ENCODE results near the gene PIGZ. TPM values are rescaled to one million over a fixed set of nuclear protein-coding genes. Genes with fewer than 3 reads are reported as not detected.

PIGZ gene
- total RNA-seq, 1 experiment from 2014 or later = 0.15 TPM

DNA sequence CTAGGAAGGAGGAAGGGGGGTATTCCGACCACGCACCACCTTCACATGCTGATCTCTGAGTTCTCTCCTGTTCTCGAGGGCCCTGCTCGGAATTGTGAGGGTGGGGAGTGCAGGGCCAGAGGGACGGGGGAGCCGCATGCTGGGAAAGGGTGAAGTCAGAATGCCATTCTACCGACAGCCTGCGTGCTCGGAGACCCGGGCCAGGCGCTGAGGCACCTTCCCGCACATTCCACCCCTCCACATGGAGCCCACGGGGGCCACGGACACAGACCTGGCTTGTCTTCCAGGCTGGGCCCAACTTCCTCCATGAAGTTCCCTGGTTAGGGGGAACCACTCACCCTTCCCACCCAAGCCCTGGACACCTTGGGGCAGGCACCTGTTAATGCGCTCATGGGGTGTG is 28.7 kb upstream of the PIGZ start:
- H3K4me2 ChIP-seq (ENCODE audit: insufficient read depth, insufficient read length, low read length) = no peak overlapping the region
- H2AFZ ChIP-seq (ENCODE audit: low read length) = no peak overlapping the region
- H4K5ac ChIP-seq (ENCODE audit: insufficient read length, low read depth, low read length) = no peak overlapping the region
- H3K18ac ChIP-seq (ENCODE audit: insufficient read length, low read depth, low read length) = no peak overlapping the region
- no peaks in the 10 kb centered on the region for H3K36me3 Mint-ChIP-seq (ENCODE audit: insufficient read depth in 1 of 3, low read depth in 3 of 3)
- no peak overlapping the region for H3K56ac ChIP-seq (ENCODE audit: insufficient read length, low read depth, low read length)
- H3K27me3 Mint-ChIP-seq (ENCODE audit: low read depth) = peaks cover 3% of the 10 kb centered on the region; the same call in 1 of the 2 replicates
- H4K91ac ChIP-seq (ENCODE audit: insufficient read length, low read depth, low read length) = no peak overlapping the region
- H3K23ac ChIP-seq (ENCODE audit: insufficient read length, low read depth, low read length) = no peak overlapping the region
- peak; percentile 22 for DNase-seq
- no peak overlapping the region for H3K4me3 Mint-ChIP-seq
- H2BK5ac ChIP-seq (ENCODE audit: insufficient read length, low read length) = no peak overlapping the region
- no peak overlapping the region for H3T11ph ChIP-seq (ENCODE audit: low read length)
- TF ChIP-seq, protein P1, sequence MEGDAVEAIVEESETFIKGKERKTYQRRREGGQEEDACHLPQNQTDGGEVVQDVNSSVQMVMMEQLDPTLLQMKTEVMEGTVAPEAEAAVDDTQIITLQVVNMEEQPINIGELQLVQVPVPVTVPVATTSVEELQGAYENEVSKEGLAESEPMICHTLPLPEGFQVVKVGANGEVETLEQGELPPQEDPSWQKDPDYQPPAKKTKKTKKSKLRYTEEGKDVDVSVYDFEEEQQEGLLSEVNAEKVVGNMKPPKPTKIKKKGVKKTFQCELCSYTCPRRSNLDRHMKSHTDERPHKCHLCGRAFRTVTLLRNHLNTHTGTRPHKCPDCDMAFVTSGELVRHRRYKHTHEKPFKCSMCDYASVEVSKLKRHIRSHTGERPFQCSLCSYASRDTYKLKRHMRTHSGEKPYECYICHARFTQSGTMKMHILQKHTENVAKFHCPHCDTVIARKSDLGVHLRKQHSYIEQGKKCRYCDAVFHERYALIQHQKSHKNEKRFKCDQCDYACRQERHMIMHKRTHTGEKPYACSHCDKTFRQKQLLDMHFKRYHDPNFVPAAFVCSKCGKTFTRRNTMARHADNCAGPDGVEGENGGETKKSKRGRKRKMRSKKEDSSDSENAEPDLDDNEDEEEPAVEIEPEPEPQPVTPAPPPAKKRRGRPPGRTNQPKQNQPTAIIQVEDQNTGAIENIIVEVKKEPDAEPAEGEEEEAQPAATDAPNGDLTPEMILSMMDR (conservative IDR thresholded peaks at IDR 0.05) = no peak
- H3K27me3 ChIP-seq (ENCODE audit: insufficient read depth, low read length) = 0 out of 2 replicates have a peak, but pooled peaks cover 2% of the 10 kb centered on the region
- H2BK20ac ChIP-seq (ENCODE audit: low read depth, low read length, poor library complexity, severe bottlenecking) = no peak overlapping the region
- H3K27ac Mint-ChIP-seq = no peak overlapping the region; a peak in 1 of 7 replicates
- H3K27ac ChIP-seq (ENCODE audit: insufficient read length, low read depth, low read length) = no peak overlapping the region
- no peak overlapping the region for H3K14ac ChIP-seq (ENCODE audit: insufficient read depth, low read length)
- H4K20me1 ChIP-seq (ENCODE audit: control insufficient read depth, insufficient read depth, insufficient read length) = no peaks in the 10 kb centered on the region
- peaks cover 2 to 11% of the 10 kb centered on the region in 2 experiments; a peak in 3 of 4 replicates for H3K4me1 Mint-ChIP-seq
- no peak overlapping the region for H2BK120ac ChIP-seq (ENCODE audit: low read depth, low read length, poor library complexity, severe bottlenecking)
- H3K79me2 ChIP-seq (ENCODE audit: insufficient read depth, low read length) = no peaks in the 10 kb centered on the region
- H3K4ac ChIP-seq (ENCODE audit: low read depth, low read length) = no peak overlapping the region
- no peak overlapping the region for H2AK5ac ChIP-seq (ENCODE audit: insufficient read length, low read length)
- no peak overlapping the region for H2BK15ac ChIP-seq (ENCODE audit: low read depth, low read length)
- H2BK12ac ChIP-seq (ENCODE audit: insufficient read length, low read depth, low read length) = no peak overlapping the region
- no CpG with 5 or more reads among the region's 15 CpGs for WGBS (ENCODE audit: extremely low coverage, insufficient read length, low lambda C conversion rate)
- no peaks in the 10 kb centered on the region for H3K23me2 ChIP-seq (ENCODE audit: insufficient read length, low read depth, low read length, poor library complexity, severe bottlenecking)
- H3K9me3 ChIP-seq (ENCODE audit: control insufficient read depth, low read depth, low read length) = no peaks in the 10 kb centered on the region
- no peaks in the 10 kb centered on the region; a peak in 1 of 5 replicates for H3K9me3 Mint-ChIP-seq
- H3K9ac ChIP-seq (ENCODE audit: extremely low read depth, insufficient read length, low read length) = no peak overlapping the region
- H3K4me1 ChIP-seq (ENCODE audit: insufficient read depth, low read length) = no peaks in the 10 kb centered on the region
- no peak overlapping the region for H4K8ac ChIP-seq (replicated peaks; ENCODE audit: insufficient read length, low read depth, low read length)
- H3K79me1 ChIP-seq (ENCODE audit: insufficient read depth, low read depth, low read length, poor library complexity, severe bottlenecking) = no peaks in the 10 kb centered on the region
